SU-DHL-6 (cell line): ENCODE measurements around the gene ATP10A.

Experiments
- H2AFZ ChIP-seq: fragments of 200-600 bp; sonication (generic); 2 replicates; pipeline ENCODE4 v1.6.1; 2014; ENCODE audit warnings: low read depth, mild to moderate bottlenecking, moderate library complexity, mixed read lengths, antibody characterized with exemption, low read length; ENCODE audit not compliant: severe bottlenecking
- H3F3A ChIP-seq: fragments of 200-600 bp; shearing (Covaris generic); 2 replicates; pipeline ENCODE4 v1.6.0; 2016; ENCODE audit warnings: antibody characterized with exemption, mild to moderate bottlenecking; ENCODE audit not compliant: insufficient read depth
- H3K27ac ChIP-seq: fragments of 200-600 bp; sonication (generic); 2 replicates; pipeline ENCODE4 v1.5.1; 2016; ENCODE audit warnings: low read depth, mild to moderate bottlenecking, low read length, moderate library complexity, mixed read lengths
- H3K27me3 ChIP-seq: fragments of 200-600 bp; sonication (generic), shearing (Covaris generic); 2 replicates; pipeline ENCODE4 v1.6.0; 2014; ENCODE audit warnings: mild to moderate bottlenecking, low read length
- H3K36me3 ChIP-seq: fragments of 200-600 bp; sonication (generic); 2 replicates; pipeline ENCODE4 v1.6.1; 2014; ENCODE audit warnings: mild to moderate bottlenecking, low read length, mixed read lengths
- H3K4me2 ChIP-seq: fragments of 300-600, 200-600 bp; shearing (Covaris generic), sonication (generic); 2 replicates; pipeline ENCODE4 v1.6.0; 2014; ENCODE audit warnings: low read length, low read depth, mild to moderate bottlenecking; ENCODE audit not compliant: poor library complexity, severe bottlenecking
- H3K4me3 ChIP-seq: fragments of 200-600 bp; sonication (generic); 2 replicates; pipeline ENCODE4 v1.5.1; 2014; ENCODE audit warnings: antibody characterized with exemption, low read length, mild to moderate bottlenecking, mixed read lengths; ENCODE audit not compliant: insufficient read depth, poor library complexity, severe bottlenecking
- H3K79me2 ChIP-seq: fragments of 200-600 bp; sonication (generic); 2 replicates; pipeline ENCODE4 v1.6.1; 2014; ENCODE audit warnings: mild to moderate bottlenecking, low read length, moderate library complexity; ENCODE audit not compliant: insufficient read depth
- H3K9ac ChIP-seq: fragments of 200-600 bp; sonication (generic); 2 replicates; pipeline ENCODE4 v1.7.0; 2014; ENCODE audit warnings: mild to moderate bottlenecking, low read length
- H3K9me2 ChIP-seq: fragments of 200-600 bp; sonication (generic); replicated peaks from 2 replicates; pipeline ENCODE4 v1.6.1; 2014; ENCODE audit warnings: low read length; ENCODE audit not compliant: insufficient read depth
- H3K9me3 ChIP-seq: fragments of 200-600 bp; sonication (generic); 2 replicates; pipeline ENCODE4 v1.6.1; 2014; ENCODE audit warnings: low read length, mixed read lengths; ENCODE audit not compliant: insufficient read depth
- H4K20me1 ChIP-seq: fragments of 200-600 bp; sonication (generic); 2 replicates; pipeline ENCODE4 v1.6.1; 2014; ENCODE audit warnings: low read depth, mild to moderate bottlenecking, antibody characterized with exemption, low read length, moderate library complexity, mixed read lengths
- CTCF ChIP-seq: fragments of 200-600 bp; sonication (generic); IDR thresholded peaks from one replicate; pipeline ENCODE4 v1.5.1; 2017; ENCODE audit warnings: antibody characterized with exemption, mild to moderate bottlenecking, low read length, moderate library complexity; ENCODE audit not compliant: insufficient read depth, poor library complexity, severe bottlenecking
- EZH2phosphoT487 ChIP-seq: fragments of 200-600 bp; sonication (generic), shearing (Covaris generic); conservative IDR thresholded peaks from 2 replicates; pipeline ENCODE4 v1.6.1; 2018; ENCODE audit warnings: mild to moderate bottlenecking, antibody characterized with exemption, low read length, moderate library complexity, mixed read lengths

Gene ATP10A

GRCh38 chr15:25714538-25714840 is 148.6 kb downstream of the ATP10A start:
- no peaks in the 10 kb centered on the region for H3K36me3 ChIP-seq
- H3K79me2 ChIP-seq = no peaks in the 10 kb centered on the region
- no peak overlapping the region for H3K4me3 ChIP-seq
- no peak for TF ChIP-seq CTCF
- no peak for TF ChIP-seq EZH2phosphoT487
- no peaks in the 10 kb centered on the region for H3K27me3 ChIP-seq
- no peaks in the 10 kb centered on the region for H4K20me1 ChIP-seq
- H3K9ac ChIP-seq = no peak overlapping the region
- H3F3A ChIP-seq = no peaks in the 10 kb centered on the region
- H3K9me2 ChIP-seq = no peaks in the 10 kb centered on the region
- H3K27ac ChIP-seq = no peak overlapping the region
- no peaks in the 10 kb centered on the region for H3K9me3 ChIP-seq
- H3K4me2 ChIP-seq = no peak overlapping the region
- H2AFZ ChIP-seq = no peak overlapping the region

GRCh38 chr15:25713736-25714537 is 149.2 kb downstream of the ATP10A start:
- H3F3A ChIP-seq = no peaks in the 10 kb centered on the region
- no peaks in the 10 kb centered on the region for H3K27me3 ChIP-seq
- H3K27ac ChIP-seq = no peak overlapping the region
- no peak overlapping the region for H2AFZ ChIP-seq
- no peaks in the 10 kb centered on the region for H3K36me3 ChIP-seq
- H3K4me2 ChIP-seq = no peak overlapping the region
- H4K20me1 ChIP-seq = no peaks in the 10 kb centered on the region
- H3K9me2 ChIP-seq = no peaks in the 10 kb centered on the region
- H3K79me2 ChIP-seq = no peaks in the 10 kb centered on the region
- H3K4me3 ChIP-seq = no peak overlapping the region
- H3K9me3 ChIP-seq = no peaks in the 10 kb centered on the region
- TF ChIP-seq EZH2phosphoT487 (no peak), CTCF (no peak)
- no peak overlapping the region for H3K9ac ChIP-seq

- Histone ChIP-seq H3K9me3 (no peaks in the 10 kb centered on the region), H3K27me3 (no peaks in the 10 kb centered on the region), H4K20me1 (no peaks in the 10 kb centered on the region), H2AFZ (no peak overlapping the region), H3K36me3 (no peaks in the 10 kb centered on the region), H3K9me2 (no peaks in the 10 kb centered on the region), H3K9ac (no peak overlapping the region), H3K27ac (no peak overlapping the region), H3F3A (no peaks in the 10 kb centered on the region), H3K4me3 (no peak overlapping the region), H3K4me2 (no peak overlapping the region), H3K79me2 (no peaks in the 10 kb centered on the region)
- TF ChIP-seq CTCF (no peak), EZH2phosphoT487 (no peak)
Measured at GRCh38 chr15:25712961-25713355, 150.2 kb downstream of the ATP10A start.
